Neural progenitor cell (in vitro differentiated cells): ENCODE measurements around the gene CCDC106. TPM values are rescaled to one million over a fixed set of nuclear protein-coding genes. Genes with fewer than 3 reads are reported as not detected.
A peak's percentile ranks its signal among the peaks of the same experiment; 100 is the strongest.

Experiments
- DNase-seq: peaks from one replicate; pipeline ENCODE4 v3.0.0-alpha.2; 2016; ENCODE audit warnings: low spot score
- H2AFZ ChIP-seq: fragments of 200-600 bp; sonication (generic); replicated peaks from 2 replicates; pipeline ENCODE4 v1.6.1; 2016; ENCODE audit warnings: antibody characterized with exemption
- H3F3A ChIP-seq: fragments of 200-600 bp; sonication (generic); 2 replicates; pipeline ENCODE4 v1.6.1; 2016; ENCODE audit warnings: antibody characterized with exemption, low read depth
- H3K27ac ChIP-seq: fragments of 200-600 bp; sonication (generic); 2 replicates; pipeline ENCODE4 v1.5.1; 2016; ENCODE audit warnings: mild to moderate bottlenecking
- H3K27me3 ChIP-seq: fragments of 200-600 bp; sonication (generic); 2 replicates; pipeline ENCODE4 v1.6.1; 2016; ENCODE audit warnings: mild to moderate bottlenecking, moderate library complexity
- H3K36me3 ChIP-seq: fragments of 200-600 bp; sonication (generic); 2 replicates; pipeline ENCODE4 v1.5.1; 2016
- H3K4me1 ChIP-seq: fragments of 200-600 bp; sonication (generic); 2 replicates; pipeline ENCODE4 v1.6.1; 2016; ENCODE audit warnings: mixed run types
- H3K4me2 ChIP-seq: fragments of 200-600 bp; sonication (generic); 2 replicates; pipeline ENCODE4 v1.6.1; 2016
- H3K4me3 ChIP-seq: fragments of 200-600 bp; sonication (generic); 2 replicates; pipeline ENCODE4 v1.5.1; 2016
- H3K79me2 ChIP-seq: fragments of 200-600 bp; sonication (generic); 2 replicates; pipeline ENCODE4 v1.6.1; 2016; ENCODE audit warnings: low read depth
- H3K9ac ChIP-seq: fragments of 200-600 bp; sonication (generic); 2 replicates; pipeline ENCODE4 v1.6.1; 2016
- H3K9me3 ChIP-seq: fragments of 200-600 bp; sonication (generic); 2 replicates; pipeline ENCODE4 v1.5.1; 2016; ENCODE audit warnings: low read depth
- H4K20me1 ChIP-seq: fragments of 200-600 bp; sonication (generic); 2 replicates; pipeline ENCODE4 v1.6.1; 2016; ENCODE audit warnings: low read depth
- H3K27ac Mint-ChIP-seq: 3 replicates; pipeline ENCODE4 v1.8.0; 2021; ENCODE audit warnings: mixed read lengths
- H3K27me3 Mint-ChIP-seq: 2 replicates; pipeline ENCODE4 v1.8.0; 2022; ENCODE audit warnings: low read depth, mild to moderate bottlenecking, inconsistent platforms, moderate library complexity, mixed read lengths; ENCODE audit not compliant: insufficient read depth
- H3K36me3 Mint-ChIP-seq: 3 replicates; pipeline ENCODE4 v1.8.0; 2021; ENCODE audit warnings: mixed read lengths
- H3K4me1 Mint-ChIP-seq: 3 replicates; pipeline ENCODE4 v1.8.0; 2021; ENCODE audit warnings: mixed read lengths
- H3K4me3 Mint-ChIP-seq: 3 replicates; pipeline ENCODE4 v1.8.0; 2021; ENCODE audit warnings: mild to moderate bottlenecking, moderate library complexity, mixed read lengths
- H3K9me3 Mint-ChIP-seq: 3 replicates; pipeline ENCODE4 v1.8.0; 2020; ENCODE audit warnings: mixed read lengths
- EZH2 ChIP-seq: fragments of 200-600 bp; sonication (generic); IDR thresholded peaks from 2 replicates; pipeline ENCODE4 v1.6.1; 2017; ENCODE audit warnings: antibody characterized with exemption, mild to moderate bottlenecking, moderate library complexity
- EZH2phosphoT487 ChIP-seq: fragments of 200-600 bp; sonication (generic); IDR thresholded peaks from 2 replicates; pipeline ENCODE4 v1.6.1; 2017; ENCODE audit warnings: antibody characterized with exemption
- total RNA-seq: library from RNA; depleted of rRNA; stranded (reverse); fragments of >200 nt; gene quantifications from 2 replicates; pipeline ENCODE4 v1.2.3, GENCODE V29; 2015; ENCODE audit warnings: low replicate concordance
- TF ChIP-seq, protein P1 (sequence below): fragments of 200-600 bp; sonication (generic); IDR thresholded peaks from 2 replicates; pipeline ENCODE4 v1.5.1; 2017; ENCODE audit warnings: antibody characterized with exemption, mild to moderate bottlenecking

The CCDC106 gene
- total RNA-seq, 1 donor from 2014 or later: 7.6 TPM

DNA sequence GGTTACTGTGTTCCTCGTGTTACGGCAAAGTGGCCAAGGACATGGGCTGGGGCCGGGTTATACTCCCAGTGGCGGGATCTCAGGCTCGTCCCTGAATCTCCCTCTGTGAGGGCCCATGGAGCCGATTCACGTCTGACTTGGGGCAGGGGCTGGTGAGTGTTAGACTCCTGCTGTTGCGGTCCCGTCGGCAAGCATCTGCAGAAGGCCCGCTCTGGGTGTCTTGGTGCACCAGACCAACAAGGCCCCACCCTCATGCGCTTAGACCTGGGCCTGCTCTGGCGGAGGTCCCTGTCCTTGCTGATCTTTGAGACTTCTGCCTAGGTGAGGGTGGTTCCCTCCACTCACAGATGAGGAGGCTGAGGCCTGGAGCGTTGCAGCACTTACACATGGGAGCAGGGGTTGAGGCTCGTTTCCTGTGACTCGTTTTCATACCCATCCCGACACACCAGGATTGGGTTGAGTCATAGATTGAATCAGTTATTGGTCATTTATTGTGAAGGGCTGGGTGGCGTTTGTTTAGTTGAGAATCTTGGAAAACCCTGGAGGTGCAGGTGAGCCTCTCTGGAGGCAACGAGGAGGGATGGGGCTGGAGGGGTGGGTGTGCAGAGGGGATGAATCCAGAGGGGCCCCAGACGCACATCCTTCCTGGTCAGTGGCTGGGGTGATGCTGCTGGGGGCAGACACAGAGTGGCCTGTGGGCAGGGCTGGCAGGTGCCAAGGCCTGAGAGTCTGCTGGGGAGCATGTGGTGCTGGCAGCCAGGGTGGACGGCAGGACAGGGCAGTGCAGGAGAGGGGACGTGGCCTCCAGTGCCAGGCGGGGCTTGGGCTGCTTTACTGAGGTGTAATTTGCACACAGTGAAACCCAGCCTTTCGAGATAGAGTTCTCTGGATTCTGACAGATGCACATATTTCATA, 31.6 kb downstream of the CCDC106 start:
- Histone ChIP-seq H2AFZ (no peak overlapping the region), H3K27ac (no peak overlapping the region), H3K79me2 (peaks cover 58% of the 10 kb centered on the region), H3K4me2 (no peak overlapping the region), H3F3A (peaks cover under 1% of the 10 kb centered on the region), H3K27me3 (no peaks in the 10 kb centered on the region), H3K9ac (no peak overlapping the region), H3K9me3 (no peaks in the 10 kb centered on the region), H3K4me1 (peaks cover 10% of the 10 kb centered on the region), H3K36me3 (no peaks in the 10 kb centered on the region), H4K20me1 (peaks cover 29% of the 10 kb centered on the region), H3K4me3 (no peak overlapping the region)
- Mint-ChIP-seq H3K36me3 (peaks cover 10% of the 10 kb centered on the region), H3K4me3 (peak overlapping the region; percentile 24), H3K4me1 (peaks cover 13% of the 10 kb centered on the region), H3K9me3 (no peaks in the 10 kb centered on the region), H3K27me3 (peaks cover 6% of the 10 kb centered on the region), H3K27ac (no peak overlapping the region)
- TF ChIP-seq, protein P1, sequence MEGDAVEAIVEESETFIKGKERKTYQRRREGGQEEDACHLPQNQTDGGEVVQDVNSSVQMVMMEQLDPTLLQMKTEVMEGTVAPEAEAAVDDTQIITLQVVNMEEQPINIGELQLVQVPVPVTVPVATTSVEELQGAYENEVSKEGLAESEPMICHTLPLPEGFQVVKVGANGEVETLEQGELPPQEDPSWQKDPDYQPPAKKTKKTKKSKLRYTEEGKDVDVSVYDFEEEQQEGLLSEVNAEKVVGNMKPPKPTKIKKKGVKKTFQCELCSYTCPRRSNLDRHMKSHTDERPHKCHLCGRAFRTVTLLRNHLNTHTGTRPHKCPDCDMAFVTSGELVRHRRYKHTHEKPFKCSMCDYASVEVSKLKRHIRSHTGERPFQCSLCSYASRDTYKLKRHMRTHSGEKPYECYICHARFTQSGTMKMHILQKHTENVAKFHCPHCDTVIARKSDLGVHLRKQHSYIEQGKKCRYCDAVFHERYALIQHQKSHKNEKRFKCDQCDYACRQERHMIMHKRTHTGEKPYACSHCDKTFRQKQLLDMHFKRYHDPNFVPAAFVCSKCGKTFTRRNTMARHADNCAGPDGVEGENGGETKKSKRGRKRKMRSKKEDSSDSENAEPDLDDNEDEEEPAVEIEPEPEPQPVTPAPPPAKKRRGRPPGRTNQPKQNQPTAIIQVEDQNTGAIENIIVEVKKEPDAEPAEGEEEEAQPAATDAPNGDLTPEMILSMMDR: no peak
- TF ChIP-seq EZH2phosphoT487 (no peak), EZH2 (no peak)
- DNase-seq: no peak

DNA sequence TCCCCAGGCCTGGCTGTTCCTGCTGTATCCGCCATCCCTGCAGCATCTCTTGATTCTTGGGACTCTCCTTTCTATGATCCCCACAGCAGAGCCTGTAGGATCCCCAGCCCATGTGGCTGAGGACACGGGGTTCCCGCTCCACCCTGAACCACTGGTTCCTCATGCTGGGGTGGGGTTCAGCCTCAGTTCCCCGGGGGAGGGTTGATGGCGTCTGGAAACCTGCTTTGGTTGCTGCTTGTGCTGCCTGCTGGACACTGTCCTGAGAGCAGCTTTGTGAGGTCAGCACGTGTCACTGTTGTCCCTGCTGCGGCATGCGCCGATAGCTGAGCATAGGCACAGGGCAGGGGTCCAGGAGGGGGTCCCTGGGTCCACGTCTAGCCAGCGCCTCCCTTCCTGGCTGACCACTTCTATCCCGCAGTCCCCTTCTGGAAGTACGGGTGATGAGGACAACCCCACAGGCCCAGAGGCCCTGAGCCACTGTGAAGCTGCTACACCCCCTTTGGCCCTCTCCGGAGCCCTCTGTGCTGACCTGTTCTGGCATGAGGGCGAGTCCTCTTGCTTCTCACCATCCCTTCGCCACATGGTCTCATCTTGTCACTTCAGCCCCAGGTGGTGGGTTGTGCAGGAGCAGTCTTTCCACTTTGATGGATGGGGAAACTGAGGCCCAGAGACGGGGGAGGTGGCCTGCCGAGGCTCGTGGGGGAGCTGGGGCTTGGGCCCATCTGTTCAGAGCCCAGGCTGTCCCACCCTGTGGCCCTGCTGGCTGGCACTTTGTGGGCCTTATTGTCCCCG, 32.5 kb downstream of the CCDC106 start:
- Histone ChIP-seq H4K20me1 (peaks cover 27% of the 10 kb centered on the region), H3K27ac (no peak overlapping the region), H3F3A (no peaks in the 10 kb centered on the region), H3K4me3 (no peak overlapping the region), H3K9ac (no peak overlapping the region), H3K36me3 (no peaks in the 10 kb centered on the region), H3K27me3 (no peaks in the 10 kb centered on the region), H3K4me1 (peaks cover 10% of the 10 kb centered on the region), H3K9me3 (no peaks in the 10 kb centered on the region), H2AFZ (no peak overlapping the region), H3K4me2 (no peak overlapping the region), H3K79me2 (peaks cover 53% of the 10 kb centered on the region)
- Mint-ChIP-seq H3K9me3 (no peaks in the 10 kb centered on the region), H3K27ac (no peak overlapping the region), H3K4me1 (peaks cover 11% of the 10 kb centered on the region), H3K36me3 (peaks cover 8% of the 10 kb centered on the region), H3K27me3 (peaks cover 4% of the 10 kb centered on the region), H3K4me3 (no peak overlapping the region)
- no peak for DNase-seq
- TF ChIP-seq, protein P1: no peak
- TF ChIP-seq EZH2 (no peak), EZH2phosphoT487 (no peak)

DNA sequence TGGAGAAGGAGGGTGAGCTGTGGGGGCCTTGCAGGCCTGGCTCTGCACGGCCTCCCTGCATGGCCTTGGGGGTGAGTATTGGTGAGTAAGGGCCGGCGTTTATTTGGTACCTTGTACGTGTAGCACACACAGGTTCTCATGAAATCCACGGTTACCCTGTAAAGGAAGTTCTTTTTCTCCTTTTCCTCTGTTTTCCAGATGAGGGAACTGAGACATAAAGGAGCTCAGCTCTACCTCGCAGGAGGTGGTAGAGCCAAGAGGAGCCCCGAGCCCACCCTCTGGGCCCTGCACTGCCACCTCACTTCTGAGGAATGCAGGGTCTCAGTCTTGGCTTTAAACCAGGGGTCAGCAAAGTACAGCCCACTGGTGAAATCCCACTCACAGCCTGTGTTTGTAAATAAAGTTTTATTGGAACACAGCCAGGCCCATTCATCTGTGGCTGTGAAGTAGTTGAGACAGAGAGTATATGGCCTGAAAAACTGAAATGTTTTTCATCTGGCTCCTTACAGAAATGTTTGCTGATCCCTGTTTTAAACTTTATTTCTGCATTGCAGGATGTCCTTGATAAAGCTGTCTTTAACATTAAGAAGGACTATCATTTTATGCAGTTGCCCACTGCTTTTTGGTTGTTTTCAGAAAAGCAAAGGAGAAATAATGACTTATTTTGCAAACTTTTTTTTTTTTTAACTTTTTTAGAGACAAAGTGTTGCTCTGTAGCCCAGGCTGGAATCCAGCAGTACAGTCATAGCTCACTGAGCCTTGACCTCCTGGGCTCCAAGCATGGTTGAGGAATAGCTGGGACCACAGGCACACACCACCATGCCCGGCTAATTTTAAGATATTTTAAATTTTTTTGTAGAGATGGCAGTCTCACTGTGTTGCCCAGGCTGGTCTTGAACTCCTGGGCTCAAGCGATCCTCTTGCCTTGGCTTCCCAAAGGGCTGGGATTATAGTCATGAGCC, 33.4 kb downstream of the CCDC106 start:
- Histone ChIP-seq H3K79me2 (peaks cover 44% of the 10 kb centered on the region), H2AFZ (no peak overlapping the region), H3K27me3 (no peaks in the 10 kb centered on the region), H4K20me1 (peaks cover 23% of the 10 kb centered on the region), H3K9me3 (no peaks in the 10 kb centered on the region), H3K4me2 (no peak overlapping the region), H3K4me3 (no peak overlapping the region), H3K36me3 (no peaks in the 10 kb centered on the region), H3K27ac (no peak overlapping the region), H3K9ac (no peak overlapping the region), H3F3A (no peaks in the 10 kb centered on the region), H3K4me1 (peaks cover 5% of the 10 kb centered on the region)
- peaks cover 5% of the 10 kb centered on the region for H3K36me3 Mint-ChIP-seq
- peaks cover 4% of the 10 kb centered on the region for H3K4me1 Mint-ChIP-seq
- no peaks in the 10 kb centered on the region for H3K9me3 Mint-ChIP-seq
- TF ChIP-seq EZH2 (no peak), EZH2phosphoT487 (no peak)
- TF ChIP-seq, protein P1: no peak
- no peak overlapping the region for H3K4me3 Mint-ChIP-seq
- H3K27ac Mint-ChIP-seq: no peak overlapping the region
- peaks cover 2% of the 10 kb centered on the region for H3K27me3 Mint-ChIP-seq
- DNase-seq: no peak
